ENCODE data around the gene PGS1.

DNA sequence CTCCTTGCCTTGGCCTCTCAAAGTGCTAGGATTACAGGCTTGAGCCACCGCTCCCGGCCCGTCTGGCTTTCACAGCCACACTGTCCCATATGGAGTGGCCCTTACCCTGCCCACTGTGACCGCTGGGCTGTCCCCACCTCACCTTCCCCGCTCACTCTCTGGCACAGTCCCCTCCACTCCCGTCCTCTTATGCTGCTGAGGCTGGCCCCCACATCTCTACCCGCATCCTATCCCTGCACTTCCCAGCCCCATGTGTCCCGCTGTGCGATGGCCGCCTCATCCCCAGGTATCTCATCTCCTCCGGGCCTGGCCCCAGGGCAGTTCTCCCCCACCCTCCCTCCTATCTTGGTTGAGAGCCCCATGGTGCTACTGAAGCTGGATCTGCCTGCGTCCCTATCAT lies 93.2 kb downstream of the PGS1 start:
- TF ChIP-seq, protein P1, sequence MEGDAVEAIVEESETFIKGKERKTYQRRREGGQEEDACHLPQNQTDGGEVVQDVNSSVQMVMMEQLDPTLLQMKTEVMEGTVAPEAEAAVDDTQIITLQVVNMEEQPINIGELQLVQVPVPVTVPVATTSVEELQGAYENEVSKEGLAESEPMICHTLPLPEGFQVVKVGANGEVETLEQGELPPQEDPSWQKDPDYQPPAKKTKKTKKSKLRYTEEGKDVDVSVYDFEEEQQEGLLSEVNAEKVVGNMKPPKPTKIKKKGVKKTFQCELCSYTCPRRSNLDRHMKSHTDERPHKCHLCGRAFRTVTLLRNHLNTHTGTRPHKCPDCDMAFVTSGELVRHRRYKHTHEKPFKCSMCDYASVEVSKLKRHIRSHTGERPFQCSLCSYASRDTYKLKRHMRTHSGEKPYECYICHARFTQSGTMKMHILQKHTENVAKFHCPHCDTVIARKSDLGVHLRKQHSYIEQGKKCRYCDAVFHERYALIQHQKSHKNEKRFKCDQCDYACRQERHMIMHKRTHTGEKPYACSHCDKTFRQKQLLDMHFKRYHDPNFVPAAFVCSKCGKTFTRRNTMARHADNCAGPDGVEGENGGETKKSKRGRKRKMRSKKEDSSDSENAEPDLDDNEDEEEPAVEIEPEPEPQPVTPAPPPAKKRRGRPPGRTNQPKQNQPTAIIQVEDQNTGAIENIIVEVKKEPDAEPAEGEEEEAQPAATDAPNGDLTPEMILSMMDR (IDR thresholded peaks at IDR 0.05): no peak
- no peak for TF ChIP-seq POLR2A (IDR thresholded peaks at IDR 0.05)
